Hematopoietic multipotent progenitor cell (in vitro differentiated cells): ENCODE measurements around the gene CXCL10. TPM values are rescaled to one million over a fixed set of nuclear protein-coding genes. Genes with fewer than 3 reads are reported as not detected.
A peak's percentile ranks its signal among the peaks of the same experiment; 100 is the strongest.
"Not testable (repeated sequence)": the region's sequence is repeated elsewhere in the genome, so short reads cannot be mapped to it uniquely, and the experiment has no call there.

ENCODE experiments used
- DNase-seq, 3 donors: peaks; one replicate each; pipeline ENCODE4 v3.0.0-alpha.2; 2011 to 2015; ENCODE audit warnings: low read depth in 2 of 3, low spot score in 2 of 3
- total RNA-seq: library from RNA; depleted of rRNA; stranded (reverse); fragments of >200 nt; gene quantifications from one replicate; pipeline ENCODE4 v1.2.3, GENCODE V29; 2012

The CXCL10 gene
- 0.81 TPM for total RNA-seq

DNA sequence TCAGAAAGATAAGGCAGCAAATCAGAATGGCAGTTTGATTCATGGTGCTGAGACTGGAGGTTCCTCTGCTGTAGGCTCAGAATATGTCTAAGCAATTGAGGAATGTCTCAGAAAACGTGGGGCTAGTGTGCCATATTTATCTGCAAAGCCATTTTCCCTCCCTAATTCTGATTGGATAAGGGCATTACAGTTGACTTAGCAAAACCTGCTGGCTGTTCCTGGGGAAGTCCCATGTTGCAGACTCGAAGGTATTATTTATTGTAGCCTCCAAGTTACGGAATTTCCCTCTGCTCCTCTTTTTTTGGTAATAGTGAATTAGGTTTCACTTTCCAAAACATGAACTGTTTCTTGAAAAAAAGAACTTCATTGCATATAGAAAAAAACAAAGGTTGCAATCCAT is at the start of gene CXCL10:
CXCL10 (minus strand) TSS at position 109 of the 400 bp plus-strand sequence; CDS start at position 43, 66 bp downstream.
- peak in 2 of 3 donors; percentile 60 to 67 for DNase-seq

GRCh38 chr4:76072760-76073159 is 49.5 kb upstream of the CXCL10 start:
- no peak for DNase-seq

GRCh38 chr4:76067652-76068286 is 44.5 kb upstream of the CXCL10 start:
- DNase-seq: peak; percentile 47 to 89 (median 70)

GRCh38 chr4:76066546-76066945 is 43.2 kb upstream of the CXCL10 start:
- DNase-seq: no peak

DNA sequence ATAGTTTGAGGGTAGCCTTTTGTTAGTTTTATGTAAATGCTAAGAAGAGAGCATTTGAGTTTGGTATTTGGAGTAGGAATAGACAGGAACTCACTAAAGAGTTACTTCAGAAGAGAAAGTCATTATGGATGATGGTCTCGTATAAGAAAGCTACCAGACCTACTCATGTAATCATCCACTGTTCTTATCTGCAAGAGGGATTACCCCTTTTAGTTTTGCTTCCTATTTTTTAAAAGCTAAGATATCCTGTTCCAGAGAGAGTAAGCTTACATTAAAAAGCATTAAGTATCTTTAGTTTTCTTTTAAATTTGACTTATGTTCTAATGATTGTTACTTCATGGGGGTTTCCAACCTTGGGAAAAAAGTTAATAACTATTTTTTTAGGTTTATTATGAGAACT is 38.7 kb upstream of the CXCL10 start:
- peak in 1 of 3 donors; percentile 9 for DNase-seq

GRCh38 chr4:76061421-76061820 is 38.1 kb upstream of the CXCL10 start:
- DNase-seq: no peak

DNA sequence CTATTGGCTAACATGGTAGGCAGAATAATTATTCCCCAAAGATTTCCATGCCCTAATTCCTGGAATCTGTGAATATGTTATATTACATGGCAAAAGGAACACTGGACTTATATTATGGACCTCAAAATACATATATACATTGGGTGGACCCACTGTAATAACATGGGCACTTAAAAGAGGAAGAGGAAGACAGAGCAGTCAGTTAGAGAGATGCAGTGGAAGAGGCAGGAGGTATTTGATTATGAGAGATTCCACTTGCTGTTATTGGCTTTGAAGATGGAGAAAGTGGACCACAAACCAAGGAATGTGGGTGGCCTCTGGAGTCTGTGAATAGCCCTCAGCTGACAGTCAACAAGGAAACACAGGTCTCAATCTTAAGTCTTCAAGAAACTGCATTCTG is 37.2 kb upstream of the CXCL10 start:
- DNase-seq: no peak

- peak in 1 of 3 donors; percentile 21 for DNase-seq
These were observed 36.5 kb upstream of the CXCL10 start for GRCh38 chr4:76059750-76060149.

- peak in 1 of 3 donors; percentile 15 for DNase-seq
These were observed 35.7 kb upstream of the CXCL10 start for GRCh38 chr4:76058888-76059426.

DNA sequence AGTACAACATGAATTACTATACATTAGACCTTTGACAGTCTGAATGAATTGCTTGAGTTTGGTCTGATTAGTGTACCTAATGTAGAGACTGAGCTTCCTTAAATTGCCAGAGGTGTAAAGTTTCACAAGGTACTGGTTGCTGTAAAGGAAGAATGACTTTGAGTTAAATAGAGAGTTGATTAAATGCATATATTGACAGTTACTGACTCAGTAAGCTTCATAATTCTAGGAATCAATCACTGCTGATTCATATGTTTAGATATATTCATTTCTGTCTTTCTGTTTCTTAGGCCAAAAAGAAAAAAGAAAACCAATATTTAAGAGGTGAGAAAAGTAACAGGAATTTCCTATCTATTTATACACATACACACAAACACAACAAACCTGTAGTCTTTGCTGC is 35.0 kb upstream of the CXCL10 start:
- no peak for DNase-seq

GRCh38 chr4:76055421-76055820 is 32.1 kb upstream of the CXCL10 start:
- no peak for DNase-seq

DNA sequence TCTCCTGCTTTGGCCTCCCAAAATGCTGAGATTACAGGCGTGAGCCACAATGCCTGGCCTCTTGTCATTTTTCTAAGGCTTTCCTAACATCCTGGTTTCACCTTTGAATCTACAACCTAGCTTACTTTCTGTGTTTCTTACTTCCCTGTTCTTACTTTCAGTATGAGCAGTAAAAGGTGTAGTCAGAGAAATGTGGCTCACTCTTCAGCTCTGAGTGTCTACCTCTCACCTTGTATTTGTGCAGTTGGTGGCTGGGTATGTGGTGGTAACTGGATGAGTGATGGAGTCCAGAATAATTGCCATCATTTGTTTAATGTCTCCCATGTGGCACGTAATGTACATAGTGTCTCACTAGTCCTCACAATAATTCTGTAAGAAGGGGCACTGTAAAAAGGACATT is 31.7 kb upstream of the CXCL10 start:
- no peak for DNase-seq

DNA sequence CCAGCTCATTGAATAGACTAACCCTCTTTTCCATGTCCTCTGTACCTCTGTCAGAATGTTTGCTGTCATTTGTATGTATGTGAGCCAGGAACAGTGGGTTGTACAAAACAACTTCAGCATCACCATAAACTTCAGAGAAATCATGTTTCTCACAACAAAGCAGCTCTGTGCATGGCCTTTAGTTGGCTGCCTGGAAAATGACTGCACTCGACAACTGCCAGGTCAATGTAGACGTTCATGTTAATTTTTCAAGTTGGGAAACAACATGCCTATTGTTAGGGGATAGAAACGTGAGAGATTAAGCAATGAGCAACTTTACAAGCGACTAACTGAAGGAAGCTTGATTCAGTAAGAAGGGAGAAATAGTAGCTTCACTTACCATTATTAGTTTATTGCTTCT is 30.4 kb upstream of the CXCL10 start:
- no peak for DNase-seq

DNA sequence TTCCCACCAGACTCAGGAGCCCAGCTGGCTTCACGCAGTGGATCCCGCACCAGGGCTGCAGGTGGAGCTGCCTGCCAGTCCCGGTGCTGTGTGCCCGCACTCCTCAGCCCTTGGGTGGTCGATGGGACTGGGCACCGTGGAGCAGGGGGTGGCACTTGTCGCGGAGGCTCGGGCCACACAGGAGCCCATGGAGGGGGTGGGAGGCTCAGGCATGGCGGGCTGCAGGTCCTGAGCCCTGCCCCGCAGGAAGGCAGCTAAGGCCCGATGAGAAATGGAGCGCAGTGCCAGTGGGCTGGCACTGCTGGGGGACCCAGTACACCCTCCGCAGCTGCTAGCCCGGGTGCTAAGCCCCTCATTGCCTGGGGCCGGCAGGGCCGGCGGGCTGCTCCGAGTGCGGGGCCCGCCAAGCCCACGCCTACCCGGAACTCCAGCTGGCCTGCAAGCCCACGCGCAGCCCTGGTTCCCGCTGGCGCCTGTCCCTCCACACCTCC is 27.3 kb upstream of the CXCL10 start:
- DNase-seq: not testable (repeated sequence)

DNA sequence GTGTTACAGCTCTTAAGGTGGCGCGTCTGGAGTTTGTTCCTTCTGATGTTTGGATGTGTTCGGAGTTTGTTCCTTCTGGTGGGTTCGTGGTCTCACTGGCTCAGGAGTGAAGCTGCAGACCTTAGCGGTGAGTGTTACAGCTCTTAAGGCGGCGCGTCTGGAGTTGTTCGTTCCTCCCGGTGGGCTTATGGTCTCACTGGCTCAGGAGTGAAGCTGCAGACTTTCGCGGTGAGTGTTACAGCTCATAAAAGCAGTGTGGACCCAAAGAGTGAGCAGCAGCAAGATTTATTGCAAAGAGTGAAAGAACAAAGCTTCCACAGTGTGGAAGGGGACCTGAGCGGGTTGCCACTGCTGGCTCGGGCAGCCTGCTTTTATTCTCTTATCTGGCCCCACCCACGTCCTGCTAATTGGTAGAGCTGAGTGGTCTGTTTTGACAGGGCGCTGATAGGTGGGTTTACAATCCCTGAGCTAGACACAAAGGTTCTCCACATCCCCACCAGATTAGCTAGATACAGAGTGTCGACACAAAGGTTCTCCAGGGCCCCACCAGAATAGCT is 26.6 kb upstream of the CXCL10 start:
- DNase-seq: not testable (repeated sequence)

DNA sequence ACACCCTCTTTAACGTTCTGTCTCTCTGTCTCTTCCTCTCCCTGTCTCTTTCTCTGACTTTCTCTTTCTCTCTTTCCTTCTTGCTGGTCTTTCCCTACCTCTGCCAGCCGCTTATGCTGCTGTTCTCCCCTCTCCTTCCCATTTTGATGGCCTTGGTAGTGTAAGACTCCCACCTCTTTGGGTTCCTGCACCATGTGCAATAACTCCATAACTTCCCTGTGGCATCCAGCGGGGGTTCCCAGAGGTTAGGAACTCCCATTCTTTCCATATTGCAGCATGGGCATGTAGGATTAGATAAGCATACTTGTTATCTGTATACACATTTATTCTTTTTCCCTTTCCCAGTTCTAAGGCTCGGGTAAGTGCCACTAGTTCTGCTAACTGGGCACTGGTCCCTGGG is 21.4 kb upstream of the CXCL10 start:
- DNase-seq: not testable (repeated sequence)

GRCh38 chr4:76043306-76043705 is 20.0 kb upstream of the CXCL10 start:
- not testable (repeated sequence) for DNase-seq

GRCh38 chr4:76042241-76042998 is 19.1 kb upstream of the CXCL10 start:
- DNase-seq: not testable (repeated sequence)

DNA sequence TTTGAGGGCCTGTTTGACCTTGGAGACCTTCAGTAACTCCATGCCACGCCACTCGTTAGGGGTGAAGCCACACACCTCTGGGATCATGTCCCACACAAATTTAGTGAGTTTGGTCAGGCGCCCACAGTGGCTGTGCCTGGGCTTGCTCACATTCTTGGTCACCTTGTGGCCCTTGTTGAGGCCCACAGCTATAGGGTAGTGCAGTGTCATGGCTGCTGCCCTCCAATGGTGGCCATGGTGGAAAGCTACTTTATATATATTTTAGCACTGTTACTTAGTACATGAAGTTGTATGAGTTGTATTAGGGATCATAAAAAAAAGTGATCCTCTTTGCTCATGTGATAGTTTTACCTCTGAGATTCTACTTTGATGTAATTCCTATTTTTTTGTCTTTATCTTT is 13.6 kb upstream of the CXCL10 start:
- no peak for DNase-seq

DNA sequence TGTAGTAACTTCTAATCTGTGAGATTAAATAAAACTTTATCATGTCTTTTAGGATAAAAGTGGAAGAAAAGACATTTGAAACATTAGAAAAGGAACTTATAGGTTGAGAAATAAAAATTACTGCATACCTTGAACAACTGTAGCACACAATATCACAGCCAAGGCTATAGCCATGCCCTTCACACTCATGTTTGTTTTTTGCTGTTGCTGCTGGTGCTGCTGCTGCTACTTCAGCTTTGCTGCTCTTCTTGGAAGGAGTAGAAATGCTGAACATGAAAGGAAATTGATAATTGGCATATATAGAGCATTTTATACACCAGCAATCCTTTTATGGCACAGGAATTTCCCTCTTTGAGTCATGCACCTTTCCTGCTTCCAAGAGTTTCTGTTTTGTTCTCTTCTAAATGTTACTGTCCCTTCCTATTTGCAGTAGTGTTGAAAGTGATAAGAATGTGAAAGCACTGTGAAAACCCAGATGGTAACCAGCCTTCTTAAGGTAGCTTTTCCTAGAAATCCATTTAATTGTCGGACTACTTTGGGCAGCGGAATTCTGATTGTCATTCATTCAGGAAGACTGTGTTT is 12.6 kb upstream of the CXCL10 start, which contains the start of gene CXCL11:
CXCL11 (minus strand) TSS at position 272 of the 582 bp plus-strand sequence; CDS start at position 189, 83 bp downstream.
- DNase-seq: no peak

GRCh38 chr4:76035141-76035540 is 11.8 kb upstream of the CXCL10 start:
- DNase-seq: no peak
